ENCODE data around the gene CENPX.

CENPX gene

GRCh38 chr17:81998212-81998611 is 24.5 kb downstream of the CENPX start:
- H3K27ac ChIP-seq = no peak overlapping the region
- no peak for DNase-seq (ENCODE audit: low spot score)
- TF ChIP-seq, protein P1, sequence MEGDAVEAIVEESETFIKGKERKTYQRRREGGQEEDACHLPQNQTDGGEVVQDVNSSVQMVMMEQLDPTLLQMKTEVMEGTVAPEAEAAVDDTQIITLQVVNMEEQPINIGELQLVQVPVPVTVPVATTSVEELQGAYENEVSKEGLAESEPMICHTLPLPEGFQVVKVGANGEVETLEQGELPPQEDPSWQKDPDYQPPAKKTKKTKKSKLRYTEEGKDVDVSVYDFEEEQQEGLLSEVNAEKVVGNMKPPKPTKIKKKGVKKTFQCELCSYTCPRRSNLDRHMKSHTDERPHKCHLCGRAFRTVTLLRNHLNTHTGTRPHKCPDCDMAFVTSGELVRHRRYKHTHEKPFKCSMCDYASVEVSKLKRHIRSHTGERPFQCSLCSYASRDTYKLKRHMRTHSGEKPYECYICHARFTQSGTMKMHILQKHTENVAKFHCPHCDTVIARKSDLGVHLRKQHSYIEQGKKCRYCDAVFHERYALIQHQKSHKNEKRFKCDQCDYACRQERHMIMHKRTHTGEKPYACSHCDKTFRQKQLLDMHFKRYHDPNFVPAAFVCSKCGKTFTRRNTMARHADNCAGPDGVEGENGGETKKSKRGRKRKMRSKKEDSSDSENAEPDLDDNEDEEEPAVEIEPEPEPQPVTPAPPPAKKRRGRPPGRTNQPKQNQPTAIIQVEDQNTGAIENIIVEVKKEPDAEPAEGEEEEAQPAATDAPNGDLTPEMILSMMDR (IDR thresholded peaks at IDR 0.05) = no peak
- no peak overlapping the region for H3K4me3 ChIP-seq

- Histone ChIP-seq H3K27ac (no peak overlapping the region), H3K4me3 (no peak overlapping the region)
- DNase-seq (ENCODE audit: low spot score) = no peak
Measured at GRCh38 chr17:81996757-81997441, 25.8 kb downstream of the CENPX start.

GRCh38 chr17:81996232-81996756 is 26.4 kb downstream of the CENPX start:
- no peak for DNase-seq (ENCODE audit: low spot score)
- TF ChIP-seq, protein P1 (IDR thresholded peaks at IDR 0.05) = no peak
- Histone ChIP-seq H3K27ac (no peak overlapping the region), H3K4me3 (no peak overlapping the region)

More at GRCh38 chr17:81996757-81997441, 25.8 kb downstream of the CENPX start:
- TF ChIP-seq, protein P1 (IDR thresholded peaks at IDR 0.05) = no peak

DNA sequence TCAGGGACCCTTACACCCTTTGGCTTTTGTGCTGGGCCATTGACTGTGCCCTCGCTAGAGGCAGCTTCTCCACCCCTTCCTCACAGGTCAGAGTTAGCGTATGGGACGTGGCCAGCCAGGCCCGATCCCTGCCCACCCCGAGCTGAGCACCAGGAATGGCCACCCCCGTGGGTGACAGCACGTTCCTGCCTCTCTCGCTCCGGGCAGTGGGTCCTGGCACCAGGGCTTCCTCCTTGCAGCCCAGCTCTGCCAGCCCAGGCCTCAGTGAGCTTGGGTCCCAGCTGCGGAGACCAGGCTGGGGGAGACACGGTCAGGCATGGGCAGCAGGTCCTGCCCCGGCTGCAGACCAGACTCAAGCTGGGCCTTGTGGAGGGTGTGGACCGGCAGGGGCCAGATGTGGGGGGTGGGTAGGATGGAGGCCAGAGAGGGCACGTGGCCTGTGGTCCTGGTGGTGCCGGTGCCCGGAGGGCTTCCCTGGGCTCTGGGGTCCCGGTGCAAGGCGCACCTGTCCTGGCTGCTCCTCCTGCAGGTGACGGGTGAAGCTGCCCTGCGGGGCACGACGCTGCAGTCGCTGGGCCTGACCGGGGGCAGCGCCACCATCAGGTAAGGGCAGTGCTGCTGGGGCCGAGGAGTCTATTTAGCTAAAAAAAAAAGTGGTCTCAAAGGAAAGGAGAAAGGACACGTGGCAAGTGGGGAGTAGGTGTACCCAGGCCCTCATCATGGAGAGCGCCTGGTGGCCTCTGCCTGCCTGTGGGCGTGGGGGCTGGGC is 27.0 kb downstream of the CENPX start:
- no peak overlapping the region for H3K27ac ChIP-seq
- DNase-seq (ENCODE audit: low spot score) = no peak
- TF ChIP-seq, protein P1 (IDR thresholded peaks at IDR 0.05) = no peak
- no peak overlapping the region for H3K4me3 ChIP-seq

- H3K27ac ChIP-seq = no peak overlapping the region
- DNase-seq (ENCODE audit: low spot score) = no peak
- TF ChIP-seq, protein P1 (IDR thresholded peaks at IDR 0.05) = no peak
Measured at GRCh38 chr17:81994593-81995462, 27.9 kb downstream of the CENPX start.

DNA sequence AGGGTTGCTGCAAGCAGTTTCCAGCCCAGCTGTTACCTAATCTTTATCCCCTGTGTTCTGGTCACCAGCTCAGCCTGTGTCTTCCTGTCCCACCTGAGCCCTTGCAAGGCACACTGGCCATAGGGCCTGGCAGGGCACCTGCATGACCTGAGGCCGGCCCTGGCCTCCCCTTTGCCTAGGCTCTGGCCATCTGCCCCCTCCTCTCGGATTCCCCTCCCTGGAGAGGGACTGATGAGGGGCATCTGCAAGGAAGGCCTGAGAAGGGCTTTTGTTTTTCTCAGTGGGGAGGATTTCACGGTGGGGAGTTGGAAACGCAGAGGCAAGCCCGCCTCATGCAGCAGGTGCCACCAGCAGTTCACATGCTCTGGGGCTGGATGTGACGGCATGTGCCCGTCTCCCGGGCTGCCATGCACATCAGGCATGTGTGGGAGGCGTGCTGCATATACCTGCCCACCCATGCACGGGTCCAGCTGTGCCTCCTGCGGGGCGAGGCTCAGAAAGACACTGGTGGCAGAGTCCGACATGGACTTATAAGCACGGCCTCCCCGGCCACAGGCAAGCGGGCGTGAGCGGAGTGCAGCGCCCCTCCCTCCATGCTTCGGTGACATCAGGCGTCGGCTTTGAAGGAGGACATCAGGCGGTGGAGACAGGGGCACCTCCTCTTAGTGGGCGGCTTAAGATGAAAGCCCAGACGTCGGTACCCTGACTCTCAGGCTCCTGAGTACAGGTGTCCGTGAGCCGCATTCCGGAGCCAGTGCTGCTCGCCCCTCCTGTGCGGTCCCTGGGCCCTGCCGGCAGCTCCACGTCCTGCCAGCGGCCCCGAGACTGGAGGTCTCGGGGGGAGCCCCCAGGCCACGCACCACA is 28.7 kb downstream of the CENPX start:
- no peak overlapping the region for H3K27ac ChIP-seq
- TF ChIP-seq, protein P1 (IDR thresholded peaks at IDR 0.05) = no peak
- DNase-seq (ENCODE audit: low spot score) = no peak
- H3K4me3 ChIP-seq = no peak overlapping the region

More at GRCh38 chr17:81994593-81995462, 27.9 kb downstream of the CENPX start:
- H3K4me3 ChIP-seq = no peak overlapping the region

Data from coronary artery (tissue), 2 donors.